ENCODE results near the gene LRRN4CL.

- no peak for TF ChIP-seq EZH2 (optimal IDR thresholded peaks at IDR 0.05; ENCODE audit: low read depth, low read length)
- TF ChIP-seq, protein P1, sequence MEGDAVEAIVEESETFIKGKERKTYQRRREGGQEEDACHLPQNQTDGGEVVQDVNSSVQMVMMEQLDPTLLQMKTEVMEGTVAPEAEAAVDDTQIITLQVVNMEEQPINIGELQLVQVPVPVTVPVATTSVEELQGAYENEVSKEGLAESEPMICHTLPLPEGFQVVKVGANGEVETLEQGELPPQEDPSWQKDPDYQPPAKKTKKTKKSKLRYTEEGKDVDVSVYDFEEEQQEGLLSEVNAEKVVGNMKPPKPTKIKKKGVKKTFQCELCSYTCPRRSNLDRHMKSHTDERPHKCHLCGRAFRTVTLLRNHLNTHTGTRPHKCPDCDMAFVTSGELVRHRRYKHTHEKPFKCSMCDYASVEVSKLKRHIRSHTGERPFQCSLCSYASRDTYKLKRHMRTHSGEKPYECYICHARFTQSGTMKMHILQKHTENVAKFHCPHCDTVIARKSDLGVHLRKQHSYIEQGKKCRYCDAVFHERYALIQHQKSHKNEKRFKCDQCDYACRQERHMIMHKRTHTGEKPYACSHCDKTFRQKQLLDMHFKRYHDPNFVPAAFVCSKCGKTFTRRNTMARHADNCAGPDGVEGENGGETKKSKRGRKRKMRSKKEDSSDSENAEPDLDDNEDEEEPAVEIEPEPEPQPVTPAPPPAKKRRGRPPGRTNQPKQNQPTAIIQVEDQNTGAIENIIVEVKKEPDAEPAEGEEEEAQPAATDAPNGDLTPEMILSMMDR (IDR thresholded peaks at IDR 0.05; ENCODE audit: low read length), result no peak
- no peak for TF ChIP-seq EZH2phosphoT487 (IDR thresholded peaks at IDR 0.05; ENCODE audit: low read length)
Measured at GRCh38 chr11:62677714-62678113, 11.6 kb downstream of the LRRN4CL start.

All from MM.1S (cell line).